HCT116 (cell line): Measurements from ENCODE around the gene AP4S1. TPM values are rescaled to one million over a fixed set of nuclear protein-coding genes. Genes with fewer than 3 reads are reported as not detected.

Source experiments
- ATAC-seq: fragments of 200-7000 bp; cut with Tn5 transposase; 2 replicates; pipeline ENCODE4 v1.9.1; 2020; ENCODE audit warnings: mild to moderate bottlenecking, moderate library complexity
- BruUV-seq: library from RNA; stranded (reverse); fragments of 400-500 nt; replicated peaks from 2 replicates; lab custom pipeline; 2021; lab: Mats Ljungman, UMichigan
- CTCF ChIA-PET: fragments of 300-600 bp; sonication (Branson Sonifier 250); formaldehyde crosslinking; loops from one replicate; lab custom pipeline; 2021; ENCODE audit warnings: antibody characterized with exemption; lab: Charles Lee
- POLR2A ChIA-PET: fragments of 300-600, 350-600 bp; sonication (Branson Sonifier 250); formaldehyde crosslinking; loops from one replicate; lab custom pipeline; 2021; ENCODE audit warnings: antibody characterized with exemption; lab: Charles Lee
- RAD21 ChIA-PET, 2 experiments: fragments of 300-600 bp; sonication (Branson Sonifier 250); formaldehyde crosslinking; loops; one replicate each; lab custom pipeline; 2023; ENCODE audit warnings: low total read pairs in 2 of 2; ENCODE audit not compliant: uncharacterized antibody in 2 of 2, unreplicated experiment in 2 of 2, low non-redundant PET in 1 of 2; lab: Charles Lee
- DNase-seq: peaks from one replicate; pipeline ENCODE4 v3.0.0-alpha.2; 2010; ENCODE audit warnings: low read depth, low spot score
- H2AFZ ChIP-seq: fragments of 200-600 bp; shearing (Covaris generic), sonication (generic); 2 replicates; pipeline ENCODE4 v1.6.1; 2017; ENCODE audit warnings: low read depth, mixed run types, mixed read lengths, antibody characterized with exemption, low read length; ENCODE audit not compliant: poor library complexity, severe bottlenecking
- H3K27ac ChIP-seq: 2 replicates; pipeline ENCODE4 v1.5.1; 2012; ENCODE audit warnings: low read depth, low read length
- H3K27me3 ChIP-seq: fragments of 200-600 bp; sonication (generic); 2 replicates; pipeline ENCODE4 v1.6.1; 2016; ENCODE audit warnings: mixed run types, low read length, mixed read lengths; ENCODE audit not compliant: insufficient read depth
- H3K36me3 ChIP-seq, 2 experiments: fragments of 200-500 bp in 1 of 2; fragments of 200-600 bp in 1 of 2; sonication (Bioruptor generic) in 1 of 2; sonication (generic) in 1 of 2; 2 replicates each; pipeline versions ENCODE4 v1.5.1 to v1.6.1; 2014 to 2016; ENCODE audit warnings: low read length in 2 of 2, inconsistent platforms in 1 of 2, mixed read lengths in 1 of 2, mixed run types in 1 of 2; ENCODE audit not compliant: insufficient read depth in 2 of 2, control insufficient read depth in 1 of 2
- H3K4me1 ChIP-seq, 2 experiments: fragments of 200-600 bp in 1 of 2; sonication (generic) in 1 of 2; 2 replicates each; pipeline versions ENCODE4 v1.5.1 to v1.6.1; 2012 to 2017; ENCODE audit warnings: low read length in 2 of 2, inconsistent platforms in 1 of 2, mild to moderate bottlenecking in 1 of 2, mixed read lengths in 1 of 2, mixed run types in 1 of 2, moderate library complexity in 1 of 2; ENCODE audit not compliant: insufficient read depth in 2 of 2, control insufficient read depth in 1 of 2
- H3K4me2 ChIP-seq: fragments of 200-600 bp; sonication (generic); 2 replicates; pipeline ENCODE4 v1.6.1; 2017; ENCODE audit warnings: mixed run types, low read length, mixed read lengths
- H3K4me3 ChIP-seq, 2 experiments: fragments of 200-600 bp in 1 of 2; sonication (generic) in 1 of 2; replicated peaks in 1 of 2; 2 replicates each; pipeline ENCODE4 v1.5.1; 2011 to 2016; ENCODE audit warnings: low read length in 2 of 2, control low read depth in 1 of 2, low read depth in 1 of 2, mild to moderate bottlenecking in 1 of 2, mixed read lengths in 1 of 2, mixed run types in 1 of 2
- H3K79me2 ChIP-seq: fragments of 200-600 bp; sonication (generic); 2 replicates; pipeline ENCODE4 v1.6.1; 2017; ENCODE audit warnings: mild to moderate bottlenecking, mixed run types, low read length, moderate library complexity, mixed read lengths; ENCODE audit not compliant: insufficient read depth
- H3K9ac ChIP-seq: fragments of 200-600 bp; sonication (generic); 2 replicates; pipeline ENCODE4 v1.6.1; 2016; ENCODE audit warnings: low read length, mixed read lengths
- H3K9me2 ChIP-seq: fragments of 200-600 bp; sonication (generic), shearing (Covaris generic); 2 replicates; pipeline ENCODE4 v1.6.1; 2017; ENCODE audit warnings: mixed run types, mild to moderate bottlenecking, moderate library complexity; ENCODE audit not compliant: insufficient read depth
- H3K9me3 ChIP-seq, 2 experiments: fragments of 200-500 bp in 1 of 2; fragments of 200-600 bp in 1 of 2; sonication (Bioruptor generic) in 1 of 2; sonication (generic) in 1 of 2; 2 replicates each; pipeline ENCODE4 v1.6.1; 2014 to 2017; ENCODE audit warnings: low read length in 2 of 2, mixed read lengths in 2 of 2, inconsistent platforms in 1 of 2, low read depth in 1 of 2, mild to moderate bottlenecking in 1 of 2, mixed run types in 1 of 2, moderate library complexity in 1 of 2; ENCODE audit not compliant: control insufficient read depth in 1 of 2, insufficient read depth in 1 of 2
- H4K20me1 ChIP-seq: fragments of 200-600 bp; sonication (generic), shearing (Covaris generic); 2 replicates; pipeline ENCODE4 v1.6.1; 2017; ENCODE audit warnings: mixed run types, mild to moderate bottlenecking, moderate library complexity; ENCODE audit not compliant: insufficient read depth
- EZH2 ChIP-seq: fragments of 200-600 bp; sonication (generic); IDR thresholded peaks from 2 replicates; pipeline ENCODE4 v1.6.1; 2017; ENCODE audit warnings: antibody characterized with exemption, mixed run types
- JUND ChIP-seq: IDR thresholded peaks from 2 replicates; pipeline ENCODE4 v1.6.1; 2012
- POLR2AphosphoS5 ChIP-seq: IDR thresholded peaks from 2 replicates; pipeline ENCODE4 v1.6.1; 2011; ENCODE audit warnings: mild to moderate bottlenecking, low read depth, low read length, moderate library complexity
- RAD21 ChIP-seq: IDR thresholded peaks from 2 replicates; pipeline ENCODE4 v1.6.1; 2012; ENCODE audit warnings: low read depth, mild to moderate bottlenecking
- SP1 ChIP-seq: IDR thresholded peaks from 2 replicates; pipeline ENCODE4 v1.6.1; 2012; ENCODE audit warnings: low read depth
- TCF7L2 ChIP-seq: IDR thresholded peaks from 2 replicates; pipeline ENCODE4 v1.7.0; 2011; ENCODE audit warnings: borderline replicate concordance, inconsistent platforms; ENCODE audit not compliant: insufficient read depth, insufficient read length; ENCODE audit errors: extremely low read depth
- YY1 ChIP-seq: IDR thresholded peaks from 2 replicates; pipeline ENCODE4 v1.6.1; 2011; ENCODE audit warnings: low read length, low read depth, moderate library complexity, mild to moderate bottlenecking; ENCODE audit not compliant: insufficient replicate concordance; ENCODE audit errors: extremely low read depth
- ZFX ChIP-seq: fragments of 450-650 bp; IDR thresholded peaks from 2 replicates; pipeline ENCODE4 v1.6.1; 2017
- intact Hi-C: fragments of 100-400 bp; cut with micrococcal nuclease; formaldehyde crosslinking; loops from 2 replicates; pipeline ENCODE4 v1.10.0; 2022
- total RNA-seq: library from RNA; stranded (reverse); gene quantifications from one replicate; pipeline ENCODE4 v1.2.1, GENCODE V29; 2021; ENCODE audit not compliant: unreplicated experiment

The AP4S1 gene
- total RNA-seq, 1 experiment from 2014 or later: 5.0 TPM

DNA sequence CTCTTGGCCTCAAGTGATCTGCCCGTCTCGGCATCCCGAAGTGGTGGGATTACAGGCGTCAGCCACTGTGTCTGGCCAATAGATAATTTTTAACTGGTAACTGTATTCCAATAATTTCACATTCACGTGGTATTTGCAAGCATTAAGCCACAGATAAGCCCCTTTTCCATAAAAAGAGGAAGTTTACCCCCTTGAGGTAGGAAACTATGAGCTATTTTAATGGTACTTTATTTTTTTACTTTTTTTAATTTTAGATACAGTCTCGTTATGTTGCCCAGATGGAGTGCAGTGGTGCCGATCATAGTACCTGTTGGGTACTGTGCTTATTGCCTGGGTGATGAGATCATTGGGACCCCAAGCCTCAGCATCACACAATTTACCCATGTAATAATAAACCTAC, 42.9 kb upstream of the AP4S1 start:
- H3K27me3 ChIP-seq: no peaks in the 10 kb centered on the region
- CTCF ChIA-PET: no interaction called here
- TF ChIP-seq TCF7L2 (no peak), POLR2AphosphoS5 (no peak), SP1 (no peak), YY1 (no peak)
- DNase-seq (no peak), ATAC-seq (no peak)
- intact Hi-C loops: no loop called here
- no TSS peak for BruUV-seq
- H3K4me1 ChIP-seq: peaks cover 17 to 23% of the 10 kb centered on the region in 2 experiments
- H3K36me3 ChIP-seq: no peaks in the 10 kb centered on the region
- H3K9me2 ChIP-seq: no peaks in the 10 kb centered on the region
- peaks cover 6% of the 10 kb centered on the region; the same call in 1 of the 2 replicates for H4K20me1 ChIP-seq
- no peak overlapping the region for H3K4me2 ChIP-seq
- no peak overlapping the region for H3K4me3 ChIP-seq
- no peak overlapping the region for H3K9ac ChIP-seq
- H2AFZ ChIP-seq: no peak overlapping the region
- POLR2A ChIA-PET: interaction anchor here (0.7 to 1.4 kb wide), 2 partner anchors 16 to 49 kb away, joined by 3 to 4 read pairs; no protein-coding TSS in a partner anchor
- RAD21 ChIA-PET: no interaction called here
- no peak overlapping the region for H3K27ac ChIP-seq
- H3K79me2 ChIP-seq: peaks cover 96% of the 10 kb centered on the region
- no peaks in the 10 kb centered on the region for H3K9me3 ChIP-seq

DNA sequence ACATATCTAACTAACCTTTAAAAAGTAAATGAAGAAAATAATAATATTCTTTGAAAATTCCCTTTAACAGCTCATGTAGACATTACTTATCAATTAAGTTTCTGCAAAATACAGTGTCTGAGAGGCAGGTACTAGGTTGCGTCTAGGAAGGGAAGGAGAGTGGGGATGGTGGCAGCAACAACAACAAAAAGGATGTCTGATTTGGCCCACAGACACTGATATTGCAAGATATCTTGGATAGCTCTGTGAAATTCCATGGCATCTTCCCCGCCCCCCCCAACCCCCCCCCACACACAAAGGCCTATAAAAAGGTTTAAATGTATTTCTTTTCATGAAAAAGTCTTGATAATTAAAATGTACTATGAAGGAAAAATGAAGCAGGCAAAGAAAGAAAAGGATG, 41.6 kb upstream of the AP4S1 start:
- no peak overlapping the region for H2AFZ ChIP-seq
- DNase-seq (no peak), ATAC-seq (no peak)
- H3K27ac ChIP-seq: no peak overlapping the region
- TF ChIP-seq ZFX: no peak
- TF ChIP-seq RAD21: no peak
- no peak for TF ChIP-seq JUND
- TF ChIP-seq EZH2: no peak
- H4K20me1 ChIP-seq: peaks cover 6% of the 10 kb centered on the region; the same call in 1 of the 2 replicates
- H3K9me2 ChIP-seq: no peaks in the 10 kb centered on the region
- intact Hi-C loops: no loop called here
- RAD21 ChIA-PET: no interaction called here
- H3K27me3 ChIP-seq: no peaks in the 10 kb centered on the region
- POLR2A ChIA-PET: interaction anchor here (0.7 to 1.1 kb wide), 2 partner anchors 43 to 246 kb away, joined by 3 read pairs; partner anchors contain the start of gene STRN3
- no TSS peak for BruUV-seq
- H3K36me3 ChIP-seq: no peaks in the 10 kb centered on the region
- H3K9ac ChIP-seq: no peak overlapping the region
- H3K9me3 ChIP-seq: no peaks in the 10 kb centered on the region
- CTCF ChIA-PET: no interaction called here
- H3K79me2 ChIP-seq: peaks cover 96% of the 10 kb centered on the region
- no peak overlapping the region for H3K4me2 ChIP-seq
- H3K4me1 ChIP-seq: peaks cover 25 to 33% of the 10 kb centered on the region in 2 experiments
- no peak overlapping the region for H3K4me3 ChIP-seq
